HG02678 (cell line): Measurements from ENCODE around the gene EVC2.

Experiments used
- ATAC-seq: cut with Tn5 transposase; IDR thresholded peaks from one replicate; pipeline ENCODE4 v1.9.1; 2021; ENCODE audit warnings: mild to moderate bottlenecking, moderate library complexity; ENCODE audit not compliant: unreplicated experiment

The EVC2 gene

GRCh38 chr4:5712517-5712916, 4.2 kb upstream of the EVC2 start:
- ATAC-seq: no peak

GRCh38 chr4:5711479-5712184, 3.3 kb upstream of the EVC2 start:
- ATAC-seq: no peak

GRCh38 chr4:5710961-5711478, 2.7 kb upstream of the EVC2 start, which contains the start of gene EVC:
Gene EVC (plus strand): TSS chr4:5711201. CDS start chr4:5711381, 180 bp downstream.
- ATAC-seq: no peak

GRCh38 chr4:5710065-5710960, 2.0 kb upstream of the EVC2 start:
- no peak for ATAC-seq

GRCh38 chr4:5709207-5709575, 832 bp upstream of the EVC2 start:
- ATAC-seq: no peak

- no peak for ATAC-seq
These were observed 446 bp downstream of the EVC2 start for GRCh38 chr4:5707778-5708448.

GRCh38 chr4:5707366-5707765, 993 bp downstream of the EVC2 start:
- no peak for ATAC-seq

- ATAC-seq: no peak
These were observed 1.7 kb downstream of the EVC2 start for GRCh38 chr4:5706486-5707290.

- ATAC-seq: no peak
These were observed 2.6 kb downstream of the EVC2 start for GRCh38 chr4:5705647-5706320.

GRCh38 chr4:5704276-5704675, 4.1 kb downstream of the EVC2 start:
- ATAC-seq: no peak

GRCh38 chr4:5703831-5704230, 4.5 kb downstream of the EVC2 start:
- ATAC-seq: no peak

GRCh38 chr4:5701971-5702370, 6.4 kb downstream of the EVC2 start:
- ATAC-seq: no peak

- ATAC-seq: no peak
These were observed 7.9 kb downstream of the EVC2 start for GRCh38 chr4:5700459-5700858.

- ATAC-seq: no peak
These were observed 12.0 kb downstream of the EVC2 start for GRCh38 chr4:5696341-5696740.

- no peak for ATAC-seq
These were observed 14.5 kb downstream of the EVC2 start for GRCh38 chr4:5693871-5694270.

GRCh38 chr4:5691491-5692132, 16.7 kb downstream of the EVC2 start:
- ATAC-seq: no peak

- no peak for ATAC-seq
These were observed 19.3 kb downstream of the EVC2 start for GRCh38 chr4:5689065-5689464.

- ATAC-seq: no peak
These were observed 22.0 kb downstream of the EVC2 start for GRCh38 chr4:5686338-5686737.

- no peak for ATAC-seq
These were observed 23.1 kb downstream of the EVC2 start for GRCh38 chr4:5685296-5685695.

- no peak for ATAC-seq
These were observed 24.8 kb downstream of the EVC2 start for GRCh38 chr4:5683566-5683965.
